Liver (tissue), 9 donors: ENCODE results near the gene PRR9. TPM values are rescaled to one million over a fixed set of nuclear protein-coding genes. Genes with fewer than 3 reads are reported as not detected.

Experiments
- DNase-seq: peaks from one replicate; pipeline ENCODE4 v3.0.0-alpha.2; 2017; ENCODE audit warnings: low spot score
- H3K27ac ChIP-seq, 2 donors: one replicate each; pipeline ENCODE4 v1.7.0; 2013; ENCODE audit warnings: inconsistent platforms in 2 of 2, low read length in 2 of 2, control low read depth in 1 of 2, low read depth in 1 of 2, mild to moderate bottlenecking in 1 of 2
- H3K27me3 ChIP-seq, 4 donors: one replicate each; pipeline versions ENCODE4 v1.6.1 to v1.7.0; 2013; ENCODE audit warnings: low read length in 3 of 4, inconsistent platforms in 1 of 4, mild to moderate bottlenecking in 1 of 4, moderate library complexity in 1 of 4; ENCODE audit not compliant: control insufficient read depth in 4 of 4, insufficient read depth in 4 of 4
- H3K36me3 ChIP-seq, 4 donors: one replicate each; pipeline versions ENCODE4 v1.6.1 to v1.7.0; 2013; ENCODE audit warnings: low read length in 3 of 4, mild to moderate bottlenecking in 3 of 4, low read depth in 1 of 4, moderate library complexity in 1 of 4; ENCODE audit not compliant: control insufficient read depth in 4 of 4, insufficient read depth in 3 of 4
- H3K4me1 ChIP-seq, 4 donors: one replicate each; pipeline versions ENCODE4 v1.6.1 to v1.7.0; 2013; ENCODE audit warnings: low read length in 3 of 4, mild to moderate bottlenecking in 3 of 4, moderate library complexity in 1 of 4; ENCODE audit not compliant: control insufficient read depth in 4 of 4, insufficient read depth in 4 of 4
- H3K4me3 ChIP-seq, 3 donors: one replicate each; pipeline versions ENCODE4 v1.6.1 to v1.7.0; 2013; ENCODE audit warnings: low read length in 3 of 3, control low read depth in 1 of 3, low read depth in 1 of 3, mild to moderate bottlenecking in 1 of 3
- H3K9ac ChIP-seq, 2 donors: one replicate each; pipeline ENCODE4 v1.7.0; 2013; ENCODE audit warnings: low read length in 2 of 2, mild to moderate bottlenecking in 2 of 2, moderate library complexity in 2 of 2, control low read depth in 1 of 2, low read depth in 1 of 2
- H3K9me3 ChIP-seq, 4 donors: one replicate each; pipeline versions ENCODE4 v1.6.1 to v1.7.0; 2013; ENCODE audit warnings: low read length in 3 of 4; ENCODE audit not compliant: control insufficient read depth in 4 of 4
- GABPA ChIP-seq, 2 donors: IDR thresholded peaks in 1 of 2; conservative IDR thresholded peaks in 1 of 2; 2 replicates each; pipeline ENCODE4 v1.6.1; 2016; ENCODE audit warnings: antibody characterized with exemption in 2 of 2, mild to moderate bottlenecking in 1 of 2, moderate library complexity in 1 of 2
- HNF4G ChIP-seq: IDR thresholded peaks from 2 replicates; pipeline ENCODE4 v1.6.1; 2016; ENCODE audit warnings: antibody characterized with exemption
- JUND ChIP-seq, 2 donors: IDR thresholded peaks; 2 replicates each; pipeline ENCODE4 v1.6.1; 2016; ENCODE audit warnings: antibody characterized with exemption in 2 of 2
- RAD21 ChIP-seq, 2 donors: IDR thresholded peaks; 2 replicates each; pipeline ENCODE4 v1.6.1; 2016; ENCODE audit warnings: antibody characterized with exemption in 2 of 2, mild to moderate bottlenecking in 2 of 2
- RXRA ChIP-seq, 2 donors: IDR thresholded peaks; 2 replicates each; pipeline ENCODE4 v1.6.1; 2017 to 2018; ENCODE audit warnings: antibody characterized with exemption in 2 of 2, mild to moderate bottlenecking in 1 of 2
- TAF1 ChIP-seq: conservative IDR thresholded peaks from 2 replicates; pipeline ENCODE4 v1.6.1; 2016; ENCODE audit warnings: antibody characterized with exemption, mild to moderate bottlenecking
- WGBS: extraction: QIAGEN DNeasy Blood & Tissue Kit; methylation state at CpG from one replicate; pipeline ENCODE4 v1.1.7; 2013; 5-methylcytosine and 5-hydroxymethylcytosine counted together
- polyA plus RNA-seq, 2 donors: library from polyadenylated mRNA; stranded (reverse) in 1 of 2; unstranded in 1 of 2; fragments of 200-250 nt in 1 of 2; fragments of >200 nt in 1 of 2; fragmentation: Nextera tagmentation in 1 of 2; extraction: Ambion mirVana in 1 of 2; gene quantifications; one replicate each; pipeline versions ENCODE4 v1.2.1 to v1.2.3, GENCODE V29; 2013 to 2015
- total RNA-seq, 2 donors: library from RNA; depleted of rRNA; stranded (reverse); fragments of >200 nt; gene quantifications; one replicate each; pipeline ENCODE4 v1.2.3, GENCODE V29; 2014
- TF ChIP-seq, protein P1 (sequence below): IDR thresholded peaks from 2 replicates; pipeline ENCODE4 v1.6.1; 2016; ENCODE audit warnings: antibody characterized with exemption, mild to moderate bottlenecking
- donor health status: healthy.
- donor health status: healthy.
- donor health status: healthy.
- donor health status: healthy.
- donor health status: healthy.

PRR9 gene
- total and polyA plus RNA-seq, 4 donors: not detected

DNA sequence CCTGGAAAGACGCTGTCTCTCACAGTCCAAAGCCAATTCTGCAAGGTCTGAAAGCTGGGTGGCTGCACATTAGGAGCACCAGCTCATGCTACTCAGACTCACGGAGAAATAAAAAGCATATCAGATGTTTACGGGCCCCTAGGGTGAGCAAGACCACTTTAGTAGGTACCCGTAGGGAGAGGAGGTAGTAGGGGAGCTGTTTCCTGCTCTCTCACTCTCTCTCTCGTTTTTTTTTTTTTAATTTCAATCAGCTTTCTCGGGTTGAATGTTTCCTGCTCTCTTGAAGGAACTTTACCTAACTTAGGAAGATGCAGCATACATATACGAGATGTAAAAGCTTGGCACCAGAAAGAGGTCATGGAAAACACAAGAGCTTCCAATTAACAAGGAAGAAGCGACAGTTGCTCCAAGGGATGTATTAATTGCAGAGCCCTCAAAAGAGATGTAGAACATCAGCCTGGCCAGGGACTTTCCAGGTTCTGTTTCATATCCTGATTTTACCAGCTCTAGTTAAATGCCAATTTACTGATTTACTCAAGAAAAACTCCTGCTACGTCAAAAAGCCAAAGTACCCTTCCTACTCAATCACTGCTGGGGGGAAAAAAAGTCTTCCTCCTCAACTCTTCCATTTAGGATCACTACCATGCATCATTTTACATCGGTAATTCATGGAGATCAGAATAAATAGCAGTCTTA, 45.2 kb downstream of the PRR9 start:
- DNase-seq: no peak
- H3K9ac ChIP-seq: no peak overlapping the region
- WGBS: 55% methylated on average over 10 of the region's 10 CpGs
- H3K4me1 ChIP-seq: peaks cover 5 to 10% (median 7%) of the 10 kb centered on the region in 4 donors
- H3K4me3 ChIP-seq: no peak overlapping the region
- no peaks in the 10 kb centered on the region for H3K36me3 ChIP-seq
- H3K9me3 ChIP-seq: no peaks in the 10 kb centered on the region
- H3K27me3 ChIP-seq: peaks cover 7 to 18% (median 9%) of the 10 kb centered on the region in 4 donors
- TF ChIP-seq RXRA (IDR thresholded peaks at IDR 0.05) (no peak), RAD21 (IDR thresholded peaks at IDR 0.05) (no peak), TAF1 (no peak)
- no peak overlapping the region for H3K27ac ChIP-seq

DNA sequence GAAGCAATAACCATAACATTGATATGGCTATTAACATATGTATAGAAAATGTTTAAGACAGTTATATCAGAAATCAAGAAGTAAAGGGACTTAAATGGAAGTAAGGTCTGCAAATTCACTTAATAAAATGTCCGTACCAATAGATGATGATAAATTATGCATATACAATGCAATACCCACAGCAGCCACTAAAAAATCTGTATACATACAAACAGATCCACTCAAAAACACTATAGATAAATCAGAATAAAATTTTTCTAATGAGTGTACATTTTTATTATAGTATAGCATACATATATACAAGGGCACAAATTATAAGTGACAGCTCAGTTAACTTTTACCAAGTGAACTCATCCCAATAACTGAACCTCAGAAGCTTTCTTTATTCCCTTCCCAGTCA, 48.1 kb downstream of the PRR9 start:
- WGBS: 86% methylated on average over 1 of the region's 1 CpG
- no peak overlapping the region for H3K27ac ChIP-seq
- TF ChIP-seq JUND (IDR thresholded peaks at IDR 0.05) (no peak), RXRA (IDR thresholded peaks at IDR 0.05) (no peak), HNF4G (no peak), TAF1 (no peak), GABPA (IDR thresholded peaks at IDR 0.05 in 1 of 2, conservative IDR thresholded peaks at IDR 0.05 in 1 of 2) (no peak)
- TF ChIP-seq, protein P1, sequence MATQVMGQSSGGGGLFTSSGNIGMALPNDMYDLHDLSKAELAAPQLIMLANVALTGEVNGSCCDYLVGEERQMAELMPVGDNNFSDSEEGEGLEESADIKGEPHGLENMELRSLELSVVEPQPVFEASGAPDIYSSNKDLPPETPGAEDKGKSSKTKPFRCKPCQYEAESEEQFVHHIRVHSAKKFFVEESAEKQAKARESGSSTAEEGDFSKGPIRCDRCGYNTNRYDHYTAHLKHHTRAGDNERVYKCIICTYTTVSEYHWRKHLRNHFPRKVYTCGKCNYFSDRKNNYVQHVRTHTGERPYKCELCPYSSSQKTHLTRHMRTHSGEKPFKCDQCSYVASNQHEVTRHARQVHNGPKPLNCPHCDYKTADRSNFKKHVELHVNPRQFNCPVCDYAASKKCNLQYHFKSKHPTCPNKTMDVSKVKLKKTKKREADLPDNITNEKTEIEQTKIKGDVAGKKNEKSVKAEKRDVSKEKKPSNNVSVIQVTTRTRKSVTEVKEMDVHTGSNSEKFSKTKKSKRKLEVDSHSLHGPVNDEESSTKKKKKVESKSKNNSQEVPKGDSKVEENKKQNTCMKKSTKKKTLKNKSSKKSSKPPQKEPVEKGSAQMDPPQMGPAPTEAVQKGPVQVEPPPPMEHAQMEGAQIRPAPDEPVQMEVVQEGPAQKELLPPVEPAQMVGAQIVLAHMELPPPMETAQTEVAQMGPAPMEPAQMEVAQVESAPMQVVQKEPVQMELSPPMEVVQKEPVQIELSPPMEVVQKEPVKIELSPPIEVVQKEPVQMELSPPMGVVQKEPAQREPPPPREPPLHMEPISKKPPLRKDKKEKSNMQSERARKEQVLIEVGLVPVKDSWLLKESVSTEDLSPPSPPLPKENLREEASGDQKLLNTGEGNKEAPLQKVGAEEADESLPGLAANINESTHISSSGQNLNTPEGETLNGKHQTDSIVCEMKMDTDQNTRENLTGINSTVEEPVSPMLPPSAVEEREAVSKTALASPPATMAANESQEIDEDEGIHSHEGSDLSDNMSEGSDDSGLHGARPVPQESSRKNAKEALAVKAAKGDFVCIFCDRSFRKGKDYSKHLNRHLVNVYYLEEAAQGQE: no peak
- DNase-seq: no peak
- peaks cover 4 to 18% (median 8%) of the 10 kb centered on the region in 4 donors for H3K27me3 ChIP-seq
- no peak overlapping the region for H3K4me3 ChIP-seq
- no peak overlapping the region for H3K9ac ChIP-seq
- H3K36me3 ChIP-seq: no peaks in the 10 kb centered on the region
- H3K9me3 ChIP-seq: no peaks in the 10 kb centered on the region
- peaks cover 5 to 10% (median 7%) of the 10 kb centered on the region in 4 donors for H3K4me1 ChIP-seq

Other genes starting within 250 kb of the PRR9 start
- not detected for gene SPRR4, start 246.9 kb upstream of the PRR9 start, total RNA-seq
- gene SPRR4, start 246.9 kb upstream of the PRR9 start, polyA plus RNA-seq: not detected
- gene SPRR1A, start 233.5 kb upstream of the PRR9 start, total RNA-seq: not detected
- gene SPRR1A, start 233.5 kb upstream of the PRR9 start, polyA plus RNA-seq: not detected
- not detected for gene SPRR3, start 215.8 kb upstream of the PRR9 start, total RNA-seq
- under 1 TPM in 1 of 2 donors, not detected in 1; 0.61 TPM for gene SPRR3, start 215.8 kb upstream of the PRR9 start, polyA plus RNA-seq
- gene SPRR1B, start 186.4 kb upstream of the PRR9 start, total RNA-seq: not detected
- gene SPRR1B, start 186.4 kb upstream of the PRR9 start, polyA plus RNA-seq: not detected
- not detected for gene SPRR2D, start 176.5 kb upstream of the PRR9 start, total RNA-seq
- under 1 TPM in 1 of 2 donors, not detected in 1; 0.09 TPM for gene SPRR2D, start 176.5 kb upstream of the PRR9 start, polyA plus RNA-seq
- gene SPRR2A, start 160.1 kb upstream of the PRR9 start, total RNA-seq: not detected
- gene SPRR2A, start 160.1 kb upstream of the PRR9 start, polyA plus RNA-seq: not detected
- gene SPRR2B, start 146.0 kb upstream of the PRR9 start, total RNA-seq: not detected
- not detected for gene SPRR2B, start 146.0 kb upstream of the PRR9 start, polyA plus RNA-seq
- not detected for gene SPRR2E, start 123.1 kb upstream of the PRR9 start, total RNA-seq
- not detected for gene SPRR2E, start 123.1 kb upstream of the PRR9 start, polyA plus RNA-seq
- gene SPRR2F, start 104.1 kb upstream of the PRR9 start, total RNA-seq: not detected
- gene SPRR2F, start 104.1 kb upstream of the PRR9 start, polyA plus RNA-seq: not detected
- gene SPRR2G, start 66.7 kb upstream of the PRR9 start, total RNA-seq: not detected
- not detected for gene SPRR2G, start 66.7 kb upstream of the PRR9 start, polyA plus RNA-seq
- not detected for gene LELP1, start 14.2 kb upstream of the PRR9 start, total RNA-seq
- not detected for gene LELP1, start 14.2 kb upstream of the PRR9 start, polyA plus RNA-seq
- not detected for gene LORICRIN, start 42.1 kb downstream of the PRR9 start, total RNA-seq
- not detected for gene LORICRIN, start 42.1 kb downstream of the PRR9 start, polyA plus RNA-seq
- gene PGLYRP3, start 95.4 kb downstream of the PRR9 start, total RNA-seq: not detected
- not detected for gene PGLYRP3, start 95.4 kb downstream of the PRR9 start, polyA plus RNA-seq
- not detected for gene PGLYRP4, start 131.3 kb downstream of the PRR9 start, total RNA-seq
- not detected for gene PGLYRP4, start 131.3 kb downstream of the PRR9 start, polyA plus RNA-seq
- gene S100A9, start 140.3 kb downstream of the PRR9 start, total RNA-seq: 100 to 1,000 TPM; 191 to 603 TPM
- 100 to 1,000 TPM in 1 of 2 donors, 10 to 100 TPM in 1; 35.0 to 125 TPM for gene S100A9, start 140.3 kb downstream of the PRR9 start, polyA plus RNA-seq
- gene S100A12, start 158.0 kb downstream of the PRR9 start, total RNA-seq: 10 to 100 TPM; 19.5 to 35.2 TPM
- 1 to 10 TPM; 3.3 to 4.7 TPM for gene S100A12, start 158.0 kb downstream of the PRR9 start, polyA plus RNA-seq
- gene S100A8, start 173.5 kb downstream of the PRR9 start, total RNA-seq: 10 to 100 TPM; 38.4 to 99.3 TPM
- gene S100A8, start 173.5 kb downstream of the PRR9 start, polyA plus RNA-seq: 10 to 100 TPM; 40.4 to 43.4 TPM
- gene S100A7A, start 198.9 kb downstream of the PRR9 start, total RNA-seq: not detected
- gene S100A7A, start 198.9 kb downstream of the PRR9 start, polyA plus RNA-seq: not detected
- gene S100A7, start 243.1 kb downstream of the PRR9 start, total RNA-seq: not detected
- gene S100A7, start 243.1 kb downstream of the PRR9 start, polyA plus RNA-seq: not detected